Activated naive CD8-positive, alpha-beta T cell (primary cell): ENCODE results near the gene PRPSAP2.
A peak's percentile ranks its signal among the peaks of the same experiment; 100 is the strongest.
"Not testable (repeated sequence)": the region's sequence is repeated elsewhere in the genome, so short reads cannot be mapped to it uniquely, and the experiment has no call there.

Experiments
- H3K27ac Mint-ChIP-seq: one replicate; pipeline ENCODE4 v1.8.0; 2021; ENCODE audit warnings: mixed read lengths
- H3K27me3 Mint-ChIP-seq: one replicate; pipeline ENCODE4 v1.8.0; 2021; ENCODE audit warnings: mixed read lengths
- H3K36me3 Mint-ChIP-seq: one replicate; pipeline ENCODE4 v1.8.0; 2021; ENCODE audit warnings: mixed read lengths
- H3K4me1 Mint-ChIP-seq: one replicate; pipeline ENCODE4 v1.8.0; 2021; ENCODE audit warnings: low read depth, mixed read lengths
- H3K4me3 Mint-ChIP-seq: one replicate; pipeline ENCODE4 v1.8.0; 2021; ENCODE audit warnings: mild to moderate bottlenecking, mixed read lengths
- H3K9me3 Mint-ChIP-seq: one replicate; pipeline ENCODE4 v1.8.0; 2021; ENCODE audit warnings: low read depth, mixed read lengths

Gene PRPSAP2

DNA sequence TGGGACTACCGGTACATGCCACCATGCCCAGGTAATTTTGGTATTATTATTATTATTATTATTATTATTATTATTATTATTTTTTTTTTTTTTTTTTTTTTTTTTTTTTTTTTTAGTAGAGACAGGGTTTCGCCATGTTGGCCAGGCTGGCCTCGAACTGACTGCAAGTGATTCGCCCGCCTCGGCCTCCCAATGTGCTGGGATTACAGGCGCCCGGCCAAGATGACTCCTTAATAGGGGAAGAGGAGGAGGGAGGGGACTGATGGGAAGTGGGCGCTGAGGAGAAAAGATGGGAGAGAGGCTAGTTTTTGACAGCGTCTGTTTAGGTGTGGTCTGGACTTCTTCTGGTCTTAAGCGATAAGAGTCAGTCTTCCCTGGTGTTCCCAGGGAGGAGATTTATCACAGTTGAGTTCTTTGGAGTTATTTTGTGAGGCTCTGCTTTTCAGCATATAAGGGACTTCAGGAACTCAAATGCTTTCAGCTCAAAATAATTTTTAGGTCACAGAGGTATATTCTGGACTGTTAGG, 59.6 kb downstream of the PRPSAP2 start:
- peaks cover 41% of the 10 kb centered on the region for H3K4me1 Mint-ChIP-seq
- H3K4me3 Mint-ChIP-seq = no peak overlapping the region
- H3K9me3 Mint-ChIP-seq = no peaks in the 10 kb centered on the region
- no peak overlapping the region for H3K27ac Mint-ChIP-seq
- H3K27me3 Mint-ChIP-seq = no peaks in the 10 kb centered on the region
- H3K36me3 Mint-ChIP-seq = peaks cover 16% of the 10 kb centered on the region

- Mint-ChIP-seq H3K4me3 (no peak overlapping the region), H3K27me3 (no peaks in the 10 kb centered on the region), H3K27ac (peak overlapping the region; percentile 43), H3K36me3 (peaks cover 16% of the 10 kb centered on the region), H3K4me1 (peaks cover 48% of the 10 kb centered on the region), H3K9me3 (no peaks in the 10 kb centered on the region)
Observed at GRCh38 chr17:18919963-18920362, 62.0 kb downstream of the PRPSAP2 start.

DNA sequence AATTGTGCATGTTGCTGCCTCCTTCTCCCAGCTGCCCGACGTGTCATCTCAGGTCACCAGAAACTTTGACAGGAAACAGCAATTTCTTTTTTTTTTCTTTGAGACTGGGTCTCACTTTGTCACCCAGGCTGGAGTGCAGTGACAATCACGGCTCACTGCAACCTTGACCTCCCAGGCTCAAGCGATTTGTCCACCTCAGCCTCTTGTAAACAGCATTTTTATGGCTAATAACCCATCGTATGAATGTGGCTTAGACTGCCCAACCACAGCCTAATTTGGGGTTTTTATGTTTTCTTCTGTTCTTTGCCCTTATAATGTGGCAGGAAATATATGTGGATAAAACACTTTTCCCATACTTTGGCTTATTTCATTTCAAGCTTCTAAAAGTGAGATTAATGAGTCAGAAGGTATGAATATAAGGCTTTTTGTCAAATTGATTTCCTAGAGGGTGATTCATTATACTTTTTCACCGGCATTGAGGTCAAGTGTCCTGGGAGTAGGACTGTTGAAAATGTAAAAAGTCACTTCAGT, 63.0 kb downstream of the PRPSAP2 start:
- Mint-ChIP-seq H3K27me3 (no peaks in the 10 kb centered on the region), H3K27ac (peak overlapping the region; percentile 10), H3K4me1 (peaks cover 57% of the 10 kb centered on the region), H3K36me3 (peaks cover 14% of the 10 kb centered on the region), H3K9me3 (no peaks in the 10 kb centered on the region), H3K4me3 (peak overlapping the region; percentile 4)

DNA sequence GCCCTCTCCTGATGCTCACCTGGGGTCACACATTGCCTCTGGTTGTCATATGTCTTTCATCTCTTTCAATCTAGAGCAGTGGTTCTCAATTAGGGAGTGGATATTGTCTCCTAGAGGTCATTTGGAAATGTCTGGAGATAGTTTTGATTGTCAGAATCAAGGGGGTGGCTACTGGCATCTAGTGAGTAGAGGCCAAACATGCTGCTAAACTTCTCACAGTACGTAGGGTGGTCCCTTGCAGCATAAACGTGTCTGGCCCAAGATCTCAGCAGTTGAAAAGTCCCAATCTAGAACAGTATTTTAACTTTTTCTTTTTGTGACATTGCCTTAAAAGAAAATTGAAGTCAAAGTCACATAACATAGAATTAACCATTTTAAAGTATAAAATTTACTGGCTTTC, 63.6 kb downstream of the PRPSAP2 start:
- Mint-ChIP-seq H3K27me3 (no peaks in the 10 kb centered on the region), H3K4me1 (peaks cover 58% of the 10 kb centered on the region), H3K9me3 (no peaks in the 10 kb centered on the region), H3K4me3 (peak overlapping the region; percentile 4), H3K36me3 (peaks cover 14% of the 10 kb centered on the region), H3K27ac (no peak overlapping the region)

DNA sequence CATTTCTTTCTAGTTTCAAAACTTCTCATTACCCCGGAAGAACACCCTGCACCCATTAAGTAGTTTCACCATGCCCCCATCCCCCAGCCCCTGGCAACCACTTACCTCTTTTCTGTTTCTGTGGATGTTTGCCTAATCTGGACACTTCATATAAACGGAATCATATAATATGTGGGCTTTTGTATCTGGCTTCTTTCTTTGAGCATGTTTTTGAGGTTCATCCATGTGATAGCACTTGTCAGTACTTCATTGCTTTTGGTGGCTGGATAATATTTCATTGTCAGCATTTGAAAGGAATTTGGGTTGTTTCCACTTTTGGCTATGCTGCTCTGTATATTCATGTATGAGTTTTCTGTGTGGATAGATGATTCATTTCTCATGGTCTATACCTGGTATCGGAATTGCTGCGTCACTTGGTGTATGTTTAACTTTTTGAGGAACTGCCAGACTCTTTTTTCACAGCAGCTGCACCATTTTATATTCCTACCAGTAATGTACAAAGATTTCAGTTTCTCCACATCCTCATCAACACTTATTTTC, 64.1 kb downstream of the PRPSAP2 start:
- H3K4me3 Mint-ChIP-seq = peak overlapping the region; percentile 46
- H3K27me3 Mint-ChIP-seq = no peaks in the 10 kb centered on the region
- peaks cover 58% of the 10 kb centered on the region for H3K4me1 Mint-ChIP-seq
- no peaks in the 10 kb centered on the region for H3K9me3 Mint-ChIP-seq
- peak overlapping the region; percentile 51 for H3K27ac Mint-ChIP-seq
- H3K36me3 Mint-ChIP-seq = peaks cover 10% of the 10 kb centered on the region

DNA sequence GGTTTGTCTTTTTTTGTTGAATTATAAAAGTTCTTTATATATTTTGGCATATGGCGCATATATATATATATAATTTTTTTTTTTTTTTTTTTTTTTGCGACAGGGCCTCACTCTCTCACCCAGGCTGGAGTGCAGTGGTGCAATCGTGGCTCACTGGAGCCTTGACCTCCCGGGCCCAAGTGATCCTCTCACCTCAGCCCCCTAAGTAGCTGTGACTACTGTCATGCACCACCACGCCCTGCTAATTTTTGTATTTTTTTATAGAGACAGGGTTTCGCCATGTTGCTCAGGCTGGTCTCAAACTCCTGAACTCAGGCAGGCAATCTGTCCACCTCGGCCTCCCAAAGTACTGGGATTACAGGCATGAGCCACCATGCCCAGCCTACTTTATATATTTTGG, 64.7 kb downstream of the PRPSAP2 start:
- H3K4me3 Mint-ChIP-seq, H3K36me3 Mint-ChIP-seq, H3K27me3 Mint-ChIP-seq, H3K9me3 Mint-ChIP-seq, H3K27ac Mint-ChIP-seq: not testable (repeated sequence)
- peaks cover 59% of the 10 kb centered on the region for H3K4me1 Mint-ChIP-seq

DNA sequence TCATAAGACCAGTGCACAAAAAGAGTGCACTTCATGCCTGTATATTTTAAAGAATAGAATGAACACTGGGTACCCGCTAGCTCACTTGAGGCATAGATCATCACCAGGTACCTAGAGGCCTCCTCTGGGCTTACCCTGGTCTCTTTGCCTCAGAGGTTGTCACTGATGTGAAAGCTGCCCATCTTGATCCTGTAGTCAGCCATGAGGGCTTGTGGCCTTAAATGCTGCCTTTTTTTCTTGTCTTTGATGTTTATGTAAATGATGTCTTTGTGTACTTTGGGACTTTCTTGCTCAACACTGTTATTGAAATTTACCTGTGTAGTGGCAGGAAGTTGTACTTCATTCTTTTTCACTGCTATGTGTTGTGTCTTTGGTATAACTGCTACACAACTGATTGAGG, 67.3 kb downstream of the PRPSAP2 start:
- Mint-ChIP-seq H3K27me3 (no peaks in the 10 kb centered on the region), H3K9me3 (no peaks in the 10 kb centered on the region), H3K4me3 (peak overlapping the region; percentile 9), H3K4me1 (peaks cover 45% of the 10 kb centered on the region), H3K36me3 (peaks cover 13% of the 10 kb centered on the region), H3K27ac (peak overlapping the region; percentile 47)

- no peaks in the 10 kb centered on the region for H3K27me3 Mint-ChIP-seq
- H3K36me3 Mint-ChIP-seq = peaks cover 12% of the 10 kb centered on the region
- no peaks in the 10 kb centered on the region for H3K9me3 Mint-ChIP-seq
- H3K4me3 Mint-ChIP-seq = no peak overlapping the region
- peaks cover 36% of the 10 kb centered on the region for H3K4me1 Mint-ChIP-seq
- H3K27ac Mint-ChIP-seq = no peak overlapping the region
Observed at GRCh38 chr17:18928628-18929125, 70.7 kb downstream of the PRPSAP2 start.

- Mint-ChIP-seq H3K9me3 (no peaks in the 10 kb centered on the region), H3K4me3 (no peak overlapping the region), H3K27ac (no peak overlapping the region), H3K4me1 (peaks cover 15% of the 10 kb centered on the region), H3K27me3 (no peaks in the 10 kb centered on the region), H3K36me3 (peaks cover 9% of the 10 kb centered on the region)
Observed at GRCh38 chr17:18932360-18933055, 74.6 kb downstream of the PRPSAP2 start.

- H3K4me3 Mint-ChIP-seq = no peak overlapping the region
- H3K27ac Mint-ChIP-seq = no peak overlapping the region
- peaks cover 9% of the 10 kb centered on the region for H3K36me3 Mint-ChIP-seq
- peaks cover 15% of the 10 kb centered on the region for H3K4me1 Mint-ChIP-seq
- no peaks in the 10 kb centered on the region for H3K9me3 Mint-ChIP-seq
- no peaks in the 10 kb centered on the region for H3K27me3 Mint-ChIP-seq
Observed at GRCh38 chr17:18933102-18934058, 75.4 kb downstream of the PRPSAP2 start.

- Mint-ChIP-seq H3K9me3 (no peaks in the 10 kb centered on the region), H3K27me3 (no peaks in the 10 kb centered on the region), H3K36me3 (peaks cover 2% of the 10 kb centered on the region), H3K4me3 (no peak overlapping the region), H3K4me1 (peaks cover under 1% of the 10 kb centered on the region), H3K27ac (no peak overlapping the region)
Observed at GRCh38 chr17:18937981-18938691, 80.2 kb downstream of the PRPSAP2 start.

GRCh38 chr17:18938692-18939023, 80.7 kb downstream of the PRPSAP2 start:
- H3K9me3 Mint-ChIP-seq = no peaks in the 10 kb centered on the region
- H3K27me3 Mint-ChIP-seq = no peaks in the 10 kb centered on the region
- H3K4me1 Mint-ChIP-seq = no peaks in the 10 kb centered on the region
- no peak overlapping the region for H3K27ac Mint-ChIP-seq
- H3K36me3 Mint-ChIP-seq = peaks cover 2% of the 10 kb centered on the region
- no peak overlapping the region for H3K4me3 Mint-ChIP-seq

- Mint-ChIP-seq H3K4me1 (peaks cover 6% of the 10 kb centered on the region), H3K9me3 (no peaks in the 10 kb centered on the region), H3K27ac (no peak overlapping the region), H3K36me3 (no peaks in the 10 kb centered on the region), H3K4me3 (no peak overlapping the region), H3K27me3 (no peaks in the 10 kb centered on the region)
Observed at GRCh38 chr17:18944646-18945045, 86.7 kb downstream of the PRPSAP2 start.

- Mint-ChIP-seq H3K9me3 (no peaks in the 10 kb centered on the region), H3K4me3 (no peak overlapping the region), H3K36me3 (no peaks in the 10 kb centered on the region), H3K27me3 (no peaks in the 10 kb centered on the region), H3K4me1 (peaks cover 9% of the 10 kb centered on the region), H3K27ac (no peak overlapping the region)
Observed at GRCh38 chr17:18946536-18946935, 88.6 kb downstream of the PRPSAP2 start.
